IPS DF 4.7 (cell line): ENCODE measurements around the gene KCNQ4.

Experiments
- DNase-seq: peaks from one replicate; pipeline ENCODE4 v3.0.0-alpha.2; 2013; ENCODE audit warnings: low spot score; ENCODE audit errors: extremely low read depth

KCNQ4 gene

GRCh38 chr1:40776236-40777072 is 7.1 kb upstream of the KCNQ4 start:
- DNase-seq = no peak

- no peak for DNase-seq
These were observed 6.2 kb upstream of the KCNQ4 start for GRCh38 chr1:40777224-40777970.

- no peak for DNase-seq
These were observed 2.6 kb upstream of the KCNQ4 start for GRCh38 chr1:40780678-40781607.

- DNase-seq = no peak
These were observed 2.0 kb upstream of the KCNQ4 start for GRCh38 chr1:40781608-40781971.

- no peak for DNase-seq
These were observed 1.1 kb upstream of the KCNQ4 start for GRCh38 chr1:40782371-40782956.

- DNase-seq = no peak
These were observed 669 bp downstream of the KCNQ4 start for GRCh38 chr1:40784141-40784770.

GRCh38 chr1:40784771-40785151 is 1.2 kb downstream of the KCNQ4 start:
- DNase-seq = no peak

- no peak for DNase-seq
These were observed 1.9 kb downstream of the KCNQ4 start for GRCh38 chr1:40785446-40785845.

GRCh38 chr1:40786171-40786994 is 2.8 kb downstream of the KCNQ4 start:
- no peak for DNase-seq

- DNase-seq = no peak
These were observed 3.6 kb downstream of the KCNQ4 start for GRCh38 chr1:40786995-40787705.

GRCh38 chr1:40787737-40788560 is 4.4 kb downstream of the KCNQ4 start:
- DNase-seq = no peak

- no peak for DNase-seq
These were observed 5.2 kb downstream of the KCNQ4 start for GRCh38 chr1:40788561-40789341.

- DNase-seq = no peak
These were observed 5.7 kb downstream of the KCNQ4 start for GRCh38 chr1:40789342-40789598.

GRCh38 chr1:40789661-40790430 is 6.3 kb downstream of the KCNQ4 start:
- no peak for DNase-seq

GRCh38 chr1:40792036-40792435 is 8.4 kb downstream of the KCNQ4 start:
- no peak for DNase-seq

GRCh38 chr1:40793617-40794016 is 10.0 kb downstream of the KCNQ4 start:
- DNase-seq = no peak

GRCh38 chr1:40794048-40794447 is 10.5 kb downstream of the KCNQ4 start:
- no peak for DNase-seq
